DOHH2 (cell line): ENCODE data around the gene PEX14.

ENCODE experiments used
- CTCF ChIP-seq: fragments of 200-600 bp; sonication (generic); IDR thresholded peaks from one replicate; pipeline ENCODE4 v1.5.1; 2014; ENCODE audit warnings: antibody characterized with exemption, mild to moderate bottlenecking, low read depth, low read length; ENCODE audit not compliant: poor library complexity, severe bottlenecking
- EZH2phosphoT487 ChIP-seq: fragments of 200-600 bp; sonication (generic); IDR thresholded peaks from 2 replicates; pipeline ENCODE4 v1.6.1; 2017; ENCODE audit warnings: borderline replicate concordance, mild to moderate bottlenecking, antibody characterized with exemption, low read length, moderate library complexity, mixed read lengths

- TF ChIP-seq CTCF = no peak
- no peak for TF ChIP-seq EZH2phosphoT487
These were observed 150.8 kb downstream of the PEX14 start for GRCh38 chr1:10625554-10625953.
